Stimulated activated CD4-positive, alpha-beta T cell treated with anti-CD3 and anti-CD28 coated beads, Interleukin-4, amount 100 ng/mL, for 4 hours (primary cell): ENCODE measurements around the gene NAPB.

Experiments
- DNase-seq, 2 experiments: peaks; one replicate each; pipeline ENCODE4 v3.0.0-alpha.2; 2020

NAPB gene

GRCh38 chr20:23340524-23340923 is 80.8 kb downstream of the NAPB start:
- DNase-seq = no peak

- no peak for DNase-seq
Observed at GRCh38 chr20:23339986-23340385, 81.3 kb downstream of the NAPB start.

GRCh38 chr20:23337312-23337711 is 84.0 kb downstream of the NAPB start:
- DNase-seq = no peak

- no peak for DNase-seq
Observed at GRCh38 chr20:23336476-23336875, 84.8 kb downstream of the NAPB start.

GRCh38 chr20:23335521-23335920 is 85.8 kb downstream of the NAPB start:
- no peak for DNase-seq

GRCh38 chr20:23334111-23334510 is 87.2 kb downstream of the NAPB start:
- no peak for DNase-seq

GRCh38 chr20:23332467-23332866 is 88.8 kb downstream of the NAPB start:
- DNase-seq = no peak

- no peak for DNase-seq
Observed at GRCh38 chr20:23331450-23332350, 89.6 kb downstream of the NAPB start.

- no peak for DNase-seq
Observed at GRCh38 chr20:23327617-23328333, 93.5 kb downstream of the NAPB start.

GRCh38 chr20:23326774-23327173 is 94.5 kb downstream of the NAPB start:
- no peak for DNase-seq

GRCh38 chr20:23325107-23325506 is 96.2 kb downstream of the NAPB start:
- DNase-seq = no peak
